HUES48 (cell line): ENCODE measurements around the gene AP2M1.

Experiments
- H3K27ac ChIP-seq: one replicate; pipeline ENCODE4 v1.7.0; 2013; ENCODE audit warnings: low read depth, low read length, inconsistent platforms
- H3K27me3 ChIP-seq: 2 replicates; pipeline ENCODE4 v1.6.1; 2013; ENCODE audit warnings: mild to moderate bottlenecking, low read length; ENCODE audit not compliant: control insufficient read depth, insufficient read depth
- H3K36me3 ChIP-seq: 2 replicates; pipeline ENCODE4 v1.6.1; 2013; ENCODE audit warnings: low read length; ENCODE audit not compliant: control insufficient read depth, insufficient read depth
- H3K4me1 ChIP-seq: 2 replicates; pipeline ENCODE4 v1.6.1; 2013; ENCODE audit warnings: mild to moderate bottlenecking, low read length; ENCODE audit not compliant: control insufficient read depth, insufficient read depth
- H3K4me3 ChIP-seq: 2 replicates; pipeline ENCODE4 v1.5.1; 2013; ENCODE audit warnings: mild to moderate bottlenecking, low read depth, low read length
- H3K9ac ChIP-seq: 2 replicates; pipeline ENCODE4 v1.6.1; 2013; ENCODE audit warnings: mild to moderate bottlenecking, low read depth, low read length, moderate library complexity
- H3K9me3 ChIP-seq: 2 replicates; pipeline ENCODE4 v1.6.1; 2013; ENCODE audit warnings: low read length; ENCODE audit not compliant: control insufficient read depth, insufficient read depth

The AP2M1 gene

GRCh38 chr3:184181596-184181995, 6.9 kb downstream of the AP2M1 start:
- Histone ChIP-seq H3K4me1 (peaks cover 23% of the 10 kb centered on the region), H3K4me3 (no peak overlapping the region), H3K27ac (no peak overlapping the region), H3K9ac (no peak overlapping the region), H3K27me3 (no peaks in the 10 kb centered on the region), H3K9me3 (no peaks in the 10 kb centered on the region), H3K36me3 (peaks cover 79% of the 10 kb centered on the region)

GRCh38 chr3:184183679-184184078, 9.0 kb downstream of the AP2M1 start:
- H3K4me3 ChIP-seq = no peak overlapping the region
- H3K27me3 ChIP-seq = no peaks in the 10 kb centered on the region
- H3K9me3 ChIP-seq = no peaks in the 10 kb centered on the region
- H3K4me1 ChIP-seq = peaks cover 16% of the 10 kb centered on the region
- H3K27ac ChIP-seq = no peak overlapping the region
- H3K9ac ChIP-seq = no peak overlapping the region
- H3K36me3 ChIP-seq = peaks cover 78% of the 10 kb centered on the region

GRCh38 chr3:184184546-184185230, 10.0 kb downstream of the AP2M1 start:
- Histone ChIP-seq H3K9me3 (no peaks in the 10 kb centered on the region), H3K27me3 (no peaks in the 10 kb centered on the region), H3K4me3 (peak overlapping the region; percentile 53), H3K4me1 (peaks cover 16% of the 10 kb centered on the region), H3K36me3 (peaks cover 78% of the 10 kb centered on the region), H3K27ac (peak overlapping the region; percentile 99), H3K9ac (peak overlapping the region; percentile 58)

- Histone ChIP-seq H3K36me3 (peaks cover 78% of the 10 kb centered on the region), H3K4me3 (peak overlapping the region; percentile 90)
Observed at GRCh38 chr3:184185461-184186183, 11.0 kb downstream of the AP2M1 start.

GRCh38 chr3:184186184-184186901, 11.7 kb downstream of the AP2M1 start, which contains the start of gene ABCF3:
Gene ABCF3, plus strand, starts transcription at chr3:184186199. Its CDS starts 9 bp downstream, at chr3:184186208.
- H3K27ac ChIP-seq = peak within 1 kb of the TSS; percentile 99
- peaks cover 16% of the 10 kb centered on the region for H3K4me1 ChIP-seq
- peak within 1 kb of the TSS; percentile 68 for H3K9ac ChIP-seq
- peak within 1 kb of the TSS; percentile 90 for H3K4me3 ChIP-seq
- H3K27me3 ChIP-seq = no peaks in the 10 kb centered on the region
- H3K9me3 ChIP-seq = no peaks in the 10 kb centered on the region
- peaks cover 78% of the 10 kb centered on the region for H3K36me3 ChIP-seq

More at GRCh38 chr3:184185461-184186183, 11.0 kb downstream of the AP2M1 start:
- Histone ChIP-seq H3K27me3 (no peaks in the 10 kb centered on the region), H3K27ac (peak overlapping the region; percentile 99), H3K9me3 (no peaks in the 10 kb centered on the region), H3K9ac (peak overlapping the region; percentile 68), H3K4me1 (peaks cover 16% of the 10 kb centered on the region)

- Histone ChIP-seq H3K36me3 (peaks cover 78% of the 10 kb centered on the region), H3K27me3 (no peaks in the 10 kb centered on the region), H3K9ac (0 out of 2 replicates have a peak overlapping the region, but pooled peaks have one; percentile 68), H3K9me3 (no peaks in the 10 kb centered on the region), H3K4me1 (peaks cover 16% of the 10 kb centered on the region), H3K4me3 (peak overlapping the region; percentile 90), H3K27ac (no peak overlapping the region)
Observed at GRCh38 chr3:184186902-184187207, 12.2 kb downstream of the AP2M1 start.

GRCh38 chr3:184188080-184188479, 13.4 kb downstream of the AP2M1 start:
- peaks cover 16% of the 10 kb centered on the region for H3K4me1 ChIP-seq
- H3K9me3 ChIP-seq = no peaks in the 10 kb centered on the region
- peaks cover 78% of the 10 kb centered on the region for H3K36me3 ChIP-seq
- no peak overlapping the region for H3K4me3 ChIP-seq
- no peak overlapping the region for H3K27ac ChIP-seq
- no peak overlapping the region for H3K9ac ChIP-seq
- no peaks in the 10 kb centered on the region for H3K27me3 ChIP-seq

- peaks cover 16% of the 10 kb centered on the region for H3K4me1 ChIP-seq
- H3K27me3 ChIP-seq = no peaks in the 10 kb centered on the region
- H3K4me3 ChIP-seq = no peak overlapping the region
- peaks cover 78% of the 10 kb centered on the region for H3K36me3 ChIP-seq
- no peak overlapping the region for H3K27ac ChIP-seq
- H3K9me3 ChIP-seq = no peaks in the 10 kb centered on the region
- no peak overlapping the region for H3K9ac ChIP-seq
Observed at GRCh38 chr3:184189421-184189820, 14.8 kb downstream of the AP2M1 start.

- Histone ChIP-seq H3K4me3 (no peak overlapping the region), H3K27ac (no peak overlapping the region), H3K9ac (no peak overlapping the region), H3K27me3 (no peaks in the 10 kb centered on the region), H3K36me3 (peaks cover 76% of the 10 kb centered on the region), H3K9me3 (no peaks in the 10 kb centered on the region), H3K4me1 (no peaks in the 10 kb centered on the region)
Observed at GRCh38 chr3:184192889-184193288, 18.2 kb downstream of the AP2M1 start.

- Histone ChIP-seq H3K9me3 (no peaks in the 10 kb centered on the region), H3K4me1 (no peaks in the 10 kb centered on the region), H3K9ac (no peak overlapping the region), H3K27me3 (no peaks in the 10 kb centered on the region), H3K36me3 (peaks cover 64% of the 10 kb centered on the region), H3K4me3 (no peak overlapping the region), H3K27ac (no peak overlapping the region)
Observed at GRCh38 chr3:184193991-184194539, 19.4 kb downstream of the AP2M1 start.
